ENCODE results near the gene GAPT.

Gene GAPT

DNA sequence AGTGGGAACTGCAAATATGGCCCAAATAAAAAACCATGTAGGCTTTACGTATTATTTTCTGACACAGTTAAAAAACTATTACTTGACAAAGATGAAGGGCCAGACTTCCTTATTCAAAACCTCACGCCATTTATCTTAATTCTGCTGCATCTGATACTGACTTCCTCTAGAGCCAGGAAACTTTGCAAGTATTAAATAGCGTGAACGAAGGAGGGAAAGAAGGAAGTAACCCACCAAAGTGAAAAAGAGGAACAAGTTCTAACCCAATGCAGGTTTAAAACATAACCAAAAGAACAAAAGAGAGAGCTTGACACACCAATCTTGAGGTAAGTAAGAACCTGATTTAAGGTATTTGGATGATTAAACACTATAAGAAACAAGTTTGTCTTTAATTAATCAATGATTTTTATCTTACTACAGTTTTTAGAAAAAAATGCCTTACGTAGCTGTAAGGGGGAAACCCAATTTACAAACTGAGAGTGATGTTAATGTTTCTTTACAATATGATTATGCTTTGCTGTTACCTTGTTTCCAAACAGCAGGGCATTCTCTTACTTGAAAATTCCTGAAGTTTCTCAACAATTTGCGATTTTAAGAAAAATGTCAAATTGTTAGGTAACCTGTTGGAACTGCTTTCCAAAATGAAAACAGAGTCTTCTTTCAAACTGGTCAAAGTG, at the start of gene GAPT:
GAPT (plus strand) TSS at position 220 of the 677 bp plus-strand sequence. CDS start 3,102 bp downstream, outside the sequence.
- DNase-seq = no peak

DNA sequence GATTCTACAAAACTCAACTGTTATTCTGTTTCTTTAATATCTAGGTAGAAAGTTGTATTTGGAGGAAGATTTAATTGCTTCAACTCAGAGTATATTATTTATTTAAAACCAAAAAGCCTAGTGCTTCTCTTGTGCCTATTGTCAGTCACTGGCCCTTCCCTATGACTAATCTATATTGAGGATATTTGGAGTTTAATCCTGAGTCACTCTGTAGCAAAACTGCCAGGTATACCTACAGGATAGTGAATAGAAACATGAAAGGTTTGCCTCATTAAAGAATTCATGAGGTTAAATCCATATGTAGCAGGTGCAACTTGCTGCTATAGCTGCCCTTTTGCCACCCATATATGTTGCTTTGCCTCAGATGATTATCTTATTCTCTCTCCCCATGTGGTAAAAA, 46.4 kb upstream of the GAPT start:
- no peak for DNase-seq

DNA sequence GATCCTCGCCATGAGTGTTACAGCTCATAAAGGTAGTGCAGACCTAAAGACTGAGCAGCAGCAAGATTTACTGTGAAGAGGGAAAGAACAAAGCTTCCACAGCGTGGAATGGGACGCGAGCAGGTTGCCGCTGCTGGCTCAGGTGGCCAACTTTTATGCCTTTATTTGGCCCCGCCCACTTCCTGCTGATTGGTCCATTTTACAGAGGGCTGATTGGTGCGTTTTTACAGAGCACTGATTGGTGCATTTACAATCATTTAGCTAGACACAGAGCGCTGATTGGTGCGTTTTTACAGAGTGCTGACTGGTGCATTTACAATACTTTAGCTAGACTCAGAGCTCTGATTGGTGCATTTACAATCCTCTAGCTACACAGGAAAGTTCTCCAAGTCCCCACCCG, 45.2 kb upstream of the GAPT start:
- no peak for DNase-seq

DNA sequence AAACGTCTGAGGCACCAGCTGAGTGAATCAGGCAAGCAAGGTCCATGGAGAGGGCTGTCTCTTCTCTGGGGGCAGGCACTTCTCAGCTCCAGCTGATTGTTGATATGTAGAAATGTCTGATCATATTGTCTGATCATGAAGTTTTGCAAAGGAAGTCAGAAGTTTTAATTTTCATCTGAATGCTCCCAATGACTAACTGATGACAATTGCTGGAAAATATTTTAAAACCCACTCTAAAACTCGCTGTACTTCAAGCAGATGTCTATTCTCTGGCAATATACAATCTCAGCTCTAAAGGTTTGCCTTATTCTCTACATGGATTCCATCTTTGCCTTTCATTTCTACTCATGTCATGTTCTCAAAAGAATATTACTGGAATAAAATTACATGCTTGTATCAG, 44.0 kb upstream of the GAPT start:
- no peak for DNase-seq

DNA sequence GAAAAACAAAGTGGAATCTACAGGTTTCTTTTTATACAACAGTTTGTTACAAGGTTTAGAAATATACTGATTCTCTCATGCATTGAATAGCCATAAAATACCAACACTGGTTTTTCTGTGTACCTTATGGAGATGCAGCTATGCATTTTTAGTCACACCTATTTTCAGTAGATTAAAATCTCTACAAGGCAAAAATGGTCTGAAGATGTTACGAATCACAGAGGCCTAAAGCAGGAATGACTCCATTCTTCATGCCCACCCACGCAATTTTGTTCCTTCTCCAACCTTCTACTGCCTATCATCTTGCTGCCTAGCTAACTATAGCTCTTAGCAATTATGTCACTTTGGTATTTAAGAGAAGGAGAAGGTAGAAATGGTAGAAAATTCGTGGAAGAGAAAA, 41.2 kb upstream of the GAPT start:
- DNase-seq = no peak

DNA sequence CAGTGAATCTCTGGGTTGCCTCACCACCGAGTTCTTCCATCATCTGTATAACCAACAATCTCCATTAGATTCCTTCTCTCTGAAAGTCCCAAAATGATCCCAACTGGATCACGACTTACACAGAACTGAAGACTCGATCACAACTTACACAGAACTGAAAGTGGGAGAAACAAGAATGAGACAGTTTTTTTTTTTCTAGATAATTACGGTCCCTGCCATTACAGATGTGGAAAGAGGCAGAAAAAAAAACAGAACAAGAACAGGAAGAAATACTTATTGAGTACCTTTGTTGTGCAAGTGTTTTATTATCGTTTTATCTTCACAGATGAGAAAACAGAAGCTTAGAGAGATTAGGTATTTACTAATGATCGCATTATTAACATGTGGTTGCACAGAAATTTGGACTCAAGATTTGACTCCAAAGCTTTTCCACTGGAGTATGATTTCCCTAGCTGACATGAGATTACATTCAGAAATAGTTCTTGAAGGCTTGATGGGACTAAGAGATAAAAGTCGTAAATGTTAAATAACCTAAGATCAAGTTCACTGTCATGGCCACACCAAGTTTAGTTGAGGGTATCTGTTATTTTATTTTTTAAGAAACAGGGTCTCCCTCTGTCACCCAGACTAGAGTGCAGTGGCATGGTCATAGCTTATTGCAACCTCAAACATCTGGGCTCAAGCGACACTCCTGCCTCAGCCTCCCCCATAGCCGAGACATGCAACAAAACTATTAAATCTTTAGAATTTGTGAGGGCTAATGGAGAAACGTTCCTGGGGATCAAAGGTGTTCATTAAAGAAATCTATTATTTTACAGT, 40.2 kb upstream of the GAPT start:
- DNase-seq = no peak

DNA sequence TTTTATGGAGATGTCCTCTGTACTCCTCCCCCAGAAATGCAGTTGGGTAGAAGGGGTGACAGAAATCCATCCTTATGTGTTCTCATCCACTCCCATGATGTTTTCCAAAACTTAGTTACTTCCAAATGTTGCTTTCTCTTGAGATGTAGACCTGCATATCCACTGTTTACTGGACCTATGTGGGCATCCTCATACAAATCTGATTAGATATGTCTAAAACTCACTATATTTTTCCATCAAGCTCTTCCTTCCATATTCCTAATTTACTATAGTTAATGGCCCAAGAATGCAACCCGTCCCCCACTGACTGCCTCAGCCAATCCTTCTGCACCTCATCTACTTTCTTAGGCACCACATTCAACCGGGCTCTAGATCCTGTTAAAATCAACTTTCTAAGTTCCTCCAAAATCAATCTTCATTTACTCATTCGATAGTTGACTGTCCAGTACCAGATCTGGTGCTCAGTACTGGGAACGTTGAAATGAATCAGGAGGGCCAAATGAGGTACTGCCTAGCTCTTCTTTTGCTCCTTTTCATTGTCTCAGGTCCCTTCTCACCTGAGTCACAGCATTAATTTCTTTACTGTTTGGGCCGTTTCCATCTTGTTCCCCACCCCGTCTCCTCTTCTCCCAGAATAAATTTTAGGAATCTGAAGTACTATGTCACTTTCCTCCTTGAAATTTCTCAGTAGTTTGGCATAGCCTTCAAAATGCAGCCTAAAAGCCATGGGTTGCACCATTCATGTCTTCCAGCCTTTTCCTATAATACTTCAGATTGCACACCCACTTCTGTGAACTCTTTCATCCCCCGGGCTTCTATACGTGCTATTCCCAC, 39.3 kb upstream of the GAPT start:
- no peak for DNase-seq

DNA sequence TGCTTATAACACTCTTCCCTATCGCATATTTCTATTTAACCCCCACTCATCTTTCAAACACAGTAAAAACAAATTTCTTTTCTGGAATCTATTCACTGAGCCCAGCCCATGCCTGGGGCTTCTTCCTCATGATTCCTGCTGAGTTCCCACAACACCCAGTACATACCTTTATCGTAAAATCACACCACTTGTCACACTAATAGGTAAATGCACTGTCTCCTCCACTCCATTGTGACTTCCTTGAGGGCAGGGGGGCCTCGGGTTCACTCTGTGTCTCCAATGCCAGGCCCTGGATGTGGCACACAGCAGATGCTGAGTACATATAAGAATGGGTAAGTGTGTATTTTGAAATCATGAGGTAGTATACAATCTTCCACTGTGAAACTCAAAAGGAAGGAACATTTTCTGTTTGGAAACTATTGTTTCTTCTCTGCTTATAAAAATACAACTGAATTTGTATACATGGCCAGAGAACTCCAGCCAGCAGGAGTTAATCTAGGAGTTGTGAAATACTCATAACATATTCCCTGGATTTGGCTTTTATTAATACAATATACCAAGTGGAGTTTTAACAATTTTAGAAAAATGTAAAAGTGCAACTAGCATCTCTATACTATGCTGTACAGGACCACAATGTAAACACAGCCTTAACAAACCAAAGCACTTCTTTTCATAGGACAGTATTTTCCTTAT, 38.5 kb upstream of the GAPT start:
- DNase-seq = no peak

DNA sequence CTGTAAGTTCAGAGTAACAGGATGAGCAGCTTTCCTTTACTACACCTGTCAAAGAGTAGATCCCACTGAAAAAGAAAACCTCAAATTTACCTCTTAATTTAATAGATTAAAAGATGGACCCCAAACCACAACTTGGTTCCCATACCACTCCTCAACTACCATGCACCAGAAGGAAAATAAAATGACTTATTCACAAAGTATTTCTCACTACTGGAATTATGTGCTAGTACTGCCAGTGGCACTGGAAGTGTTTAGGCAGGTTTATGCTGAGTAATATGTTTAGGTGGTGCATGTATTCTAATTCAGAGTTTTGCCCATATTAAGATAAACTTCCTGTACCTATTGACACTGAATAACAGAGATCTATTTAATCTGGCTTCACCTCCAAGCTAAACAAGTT, 37.9 kb upstream of the GAPT start:
- no peak for DNase-seq

DNA sequence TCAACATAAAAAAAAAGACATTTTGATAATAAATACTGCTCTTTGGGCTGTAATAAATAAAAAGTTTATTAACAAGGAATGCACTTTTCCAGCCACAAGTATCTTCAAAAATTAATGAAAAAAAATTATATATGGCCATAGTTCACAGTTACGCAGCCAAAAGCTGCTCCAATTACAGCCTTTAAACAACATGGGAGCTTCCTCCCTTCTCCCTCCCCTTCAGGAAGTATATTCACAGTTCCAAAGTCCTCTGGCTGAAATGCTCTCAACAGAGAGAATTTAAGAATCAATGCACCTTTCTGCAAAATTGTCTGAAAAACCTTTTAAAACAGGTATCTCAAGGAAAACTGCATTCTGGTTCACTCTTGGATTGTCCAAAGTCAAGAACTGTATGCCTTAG, 37.2 kb upstream of the GAPT start:
- DNase-seq = no peak

DNA sequence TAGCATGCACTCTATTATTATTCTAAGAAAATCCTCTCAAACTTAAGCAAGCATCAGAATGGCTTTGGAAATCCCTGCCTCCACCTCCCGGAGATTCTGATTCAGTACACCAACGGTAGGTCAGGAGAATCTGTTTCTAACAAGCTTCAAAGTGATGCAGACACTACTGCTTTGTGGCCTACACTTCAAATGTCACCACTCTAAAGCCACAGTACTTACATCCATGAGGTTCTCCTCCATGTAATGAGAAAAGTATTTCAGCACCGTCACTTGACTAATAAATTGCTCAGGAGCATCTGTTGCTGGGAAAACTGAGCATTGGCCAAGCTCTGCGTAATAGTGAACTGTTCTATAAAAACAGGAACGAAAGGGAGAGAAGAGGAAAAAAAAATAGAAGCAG, 36.2 kb upstream of the GAPT start:
- DNase-seq = no peak

DNA sequence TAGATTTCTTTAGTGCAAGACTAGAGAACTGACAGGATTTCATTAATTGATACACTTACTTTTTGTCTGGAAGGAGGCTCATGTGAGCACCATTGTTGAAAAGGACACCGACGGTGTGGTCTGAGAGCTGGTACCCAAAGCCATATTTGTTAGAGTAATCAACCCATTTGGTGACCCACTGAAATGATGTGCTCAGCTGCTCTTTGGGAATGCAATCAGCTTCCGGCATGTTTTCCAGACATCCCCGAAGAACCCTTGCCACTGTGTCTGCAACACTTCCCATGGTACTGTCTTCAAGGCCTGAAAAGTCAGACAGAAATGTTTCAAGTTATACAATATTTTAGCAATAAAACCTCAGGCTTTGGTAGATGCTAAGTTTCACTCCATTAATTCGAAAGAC, 35.8 kb upstream of the GAPT start:
- DNase-seq = no peak

DNA sequence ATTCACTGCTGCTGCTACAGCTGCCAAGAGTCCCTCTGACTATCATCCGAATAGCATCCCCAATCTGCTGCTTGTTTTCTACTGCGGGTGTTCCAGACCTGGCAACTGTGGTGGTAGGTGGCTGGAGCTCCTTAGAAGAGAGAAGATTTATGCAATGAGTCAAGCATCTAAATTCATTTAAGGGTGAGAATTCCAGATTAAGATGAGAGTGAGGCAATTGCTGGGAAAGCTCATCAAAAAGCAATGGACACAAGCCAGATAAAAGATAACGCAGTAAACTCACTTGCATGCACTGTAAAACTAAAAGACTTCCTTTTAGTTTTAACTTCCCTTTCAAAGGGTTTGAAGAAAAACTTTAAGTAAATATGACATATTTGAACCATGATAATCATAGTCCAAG, 35.2 kb upstream of the GAPT start:
- DNase-seq = no peak

DNA sequence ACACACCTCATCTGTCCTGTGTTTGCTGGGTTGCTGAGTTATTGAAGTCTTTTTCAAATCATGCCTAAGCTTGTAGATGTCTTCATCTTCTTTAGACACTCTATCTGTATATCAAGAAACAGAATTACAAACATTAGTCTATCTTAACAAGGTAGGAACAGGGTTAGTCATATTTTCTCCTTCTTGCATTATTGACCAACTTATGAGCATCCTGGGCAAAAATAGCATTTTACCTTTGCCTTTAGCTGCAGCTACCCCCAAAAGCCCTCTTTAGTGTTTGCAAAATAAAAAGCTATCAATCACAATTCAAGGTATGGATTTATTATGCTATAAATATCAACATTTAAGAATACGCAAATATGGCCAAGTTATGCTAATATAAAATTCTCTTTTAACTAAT, 34.7 kb upstream of the GAPT start:
- no peak for DNase-seq

DNA sequence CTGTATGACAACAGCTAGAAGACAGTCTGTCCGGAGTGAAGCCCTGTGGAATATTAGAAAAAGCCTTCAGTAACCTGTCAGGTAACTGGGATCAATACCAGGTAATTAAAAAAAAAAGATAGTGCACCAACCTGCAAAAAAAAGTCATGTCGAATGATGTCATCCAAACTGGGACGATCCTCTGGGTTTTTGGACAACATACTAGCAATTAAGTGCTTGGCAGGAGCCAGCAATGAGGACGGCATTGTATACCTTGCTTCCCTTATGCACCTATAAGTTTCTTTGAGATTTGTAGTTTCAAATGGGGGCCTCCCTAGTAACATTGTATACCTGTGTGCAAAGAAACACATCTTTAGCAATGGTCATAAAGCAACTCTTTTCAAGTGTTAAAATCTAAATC, 34.2 kb upstream of the GAPT start:
- DNase-seq = no peak

DNA sequence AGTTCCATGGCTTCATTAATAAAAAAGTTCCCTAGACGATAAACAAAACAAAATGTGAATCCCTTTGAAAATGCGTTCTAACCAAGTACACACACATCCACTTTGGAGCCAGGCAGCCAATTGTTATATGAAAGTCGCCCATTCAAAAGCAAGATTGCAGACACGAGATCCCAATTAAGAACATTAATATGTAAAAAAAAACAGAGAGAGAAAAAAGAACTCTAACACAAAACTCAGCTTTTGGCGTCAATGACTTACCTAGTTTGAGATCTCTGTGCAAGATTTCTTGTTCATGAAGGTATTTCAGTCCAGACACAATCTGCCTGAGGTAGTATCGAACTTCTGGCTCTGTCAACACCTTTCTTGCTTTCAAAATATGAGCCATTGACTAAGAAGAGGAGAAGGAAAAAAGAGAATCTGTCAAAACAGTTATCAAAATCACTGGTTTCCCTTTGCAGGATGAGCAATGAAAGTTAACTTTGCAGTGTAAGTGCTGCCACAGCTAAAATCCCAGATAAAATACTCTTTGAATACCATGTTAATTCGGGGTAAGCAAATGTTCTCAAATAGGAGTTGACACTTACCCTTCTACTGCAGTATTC, 33.0 kb upstream of the GAPT start:
- no peak for DNase-seq

DNA sequence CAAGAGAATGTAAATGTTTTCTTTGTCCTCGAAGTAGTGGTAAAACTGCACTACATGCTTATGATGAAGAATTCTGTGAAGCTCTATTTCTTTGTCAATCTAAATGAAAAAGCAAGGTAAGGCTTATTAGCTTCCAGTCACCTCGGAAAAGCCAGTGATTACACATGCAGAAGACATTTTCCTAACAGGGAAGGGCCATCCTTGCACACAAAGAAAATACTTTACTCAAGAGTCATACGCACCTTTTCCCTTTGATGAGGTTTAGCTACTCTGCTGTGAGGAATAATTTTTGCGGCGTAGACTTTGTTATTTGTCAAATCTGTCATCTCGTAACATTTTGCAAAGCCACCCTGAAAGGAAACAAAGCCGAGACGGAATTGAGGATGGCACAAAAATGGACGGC, 32.5 kb upstream of the GAPT start:
- DNase-seq = no peak

DNA sequence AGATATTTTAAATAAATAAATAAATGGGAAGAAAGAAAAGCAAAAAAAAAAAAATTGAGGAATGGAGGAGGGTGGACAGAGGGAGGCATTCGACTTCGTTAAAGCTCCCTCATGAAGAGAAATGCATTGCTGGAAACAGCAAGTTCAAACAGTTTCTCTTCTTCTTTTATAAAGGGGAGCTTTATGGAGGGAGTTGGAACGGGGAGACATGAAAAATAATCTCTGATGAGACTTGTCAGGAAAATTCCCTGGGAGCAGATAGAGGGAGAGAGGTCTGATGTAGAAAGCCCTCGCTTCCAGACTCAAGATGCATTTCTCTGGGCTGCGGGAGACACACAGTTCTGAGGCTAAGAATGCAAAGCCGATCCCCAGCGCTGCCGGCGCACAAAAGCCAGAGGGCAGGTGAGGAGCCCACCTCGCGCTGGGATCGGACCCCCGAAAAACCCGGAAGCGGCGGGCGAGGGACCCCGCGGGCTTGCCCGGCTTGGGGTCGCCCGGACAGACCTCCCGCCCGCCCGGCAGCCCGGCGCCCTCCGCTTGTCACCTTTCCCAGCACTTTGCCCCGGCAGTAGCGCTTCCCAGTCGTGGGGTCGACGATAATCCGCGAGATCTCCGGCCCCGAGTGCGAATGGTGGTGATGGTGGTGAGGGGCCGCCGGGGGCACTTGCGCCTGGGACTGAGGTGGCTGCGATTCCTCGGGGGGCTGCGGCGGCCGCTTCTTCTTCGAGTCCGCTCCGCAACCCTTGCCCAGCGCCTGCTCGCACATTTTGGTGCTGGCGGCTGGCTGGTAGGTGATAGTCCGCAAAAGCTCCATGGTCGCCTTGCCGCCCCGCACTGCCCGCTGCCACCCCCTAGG, 31.9 kb upstream of the GAPT start:
- DNase-seq = peak; percentile 15 to 18

DNA sequence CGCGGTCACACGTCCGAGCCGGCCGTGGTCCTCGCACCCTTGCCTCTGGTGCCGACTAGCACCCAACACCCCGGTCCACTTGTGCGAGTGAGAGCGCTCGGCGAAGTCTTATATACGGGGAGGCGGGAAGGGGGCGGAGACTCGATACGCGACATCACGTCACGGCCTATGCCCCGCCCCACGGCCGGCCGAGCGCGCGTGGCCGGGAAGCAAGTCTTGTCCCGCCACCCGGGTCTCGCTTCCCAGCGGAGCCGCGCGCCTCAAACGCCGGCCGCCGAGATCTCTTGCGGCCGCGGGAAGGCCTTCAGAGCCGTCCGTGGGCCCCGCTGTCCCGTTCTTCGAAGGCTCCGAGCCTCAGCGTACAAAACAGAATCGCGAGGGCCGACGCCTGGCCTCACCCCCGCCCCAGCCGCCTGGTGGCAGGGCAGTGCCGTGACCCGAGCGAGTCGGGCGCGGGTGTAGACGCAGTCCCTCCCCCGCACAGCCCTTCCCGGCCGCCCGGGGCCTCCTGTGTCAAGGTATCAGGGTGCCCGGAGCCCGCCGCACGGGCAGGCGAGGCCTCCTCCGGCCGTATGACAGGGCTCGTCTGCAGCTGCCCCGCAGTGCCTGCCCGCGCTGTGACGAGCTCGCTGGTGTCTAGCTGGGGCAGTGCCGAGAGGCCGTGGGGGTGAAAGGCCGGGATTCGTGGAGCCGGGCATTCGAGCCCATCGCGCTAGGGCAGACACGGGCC, 31.1 kb upstream of the GAPT start, which contains the start of gene PLK2:
PLK2 (minus strand) TSS at position 85 of the 730 bp plus-strand sequence. CDS start 127 bp downstream, outside the sequence.
- DNase-seq = peak; percentile 83 to 87

DNA sequence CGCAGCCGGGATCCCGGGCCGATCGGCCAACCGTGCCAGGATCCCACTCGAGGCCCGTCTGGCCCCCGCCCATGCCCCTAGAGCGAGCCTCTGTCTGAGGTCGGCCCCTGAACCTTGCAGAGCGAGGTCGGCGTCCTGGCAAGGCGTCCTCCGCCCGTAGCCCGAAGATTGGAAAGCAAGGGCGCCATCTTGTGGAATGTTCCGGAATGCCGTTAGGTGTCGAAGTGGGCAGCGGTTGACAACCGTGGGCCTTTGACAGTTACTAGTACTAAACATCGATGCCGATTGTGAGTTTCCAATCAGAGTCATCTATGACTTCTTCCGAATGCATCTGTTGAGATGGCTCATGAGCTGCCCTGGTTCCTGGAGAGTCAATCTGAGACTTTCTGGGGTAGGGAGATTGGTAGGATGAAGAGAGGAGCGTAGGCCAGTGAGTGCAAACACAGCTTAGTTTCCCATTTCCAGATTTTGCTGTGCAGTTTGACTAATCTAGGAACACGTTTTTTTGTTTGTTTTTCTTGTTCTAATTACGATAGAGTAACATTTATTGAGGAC, 30.4 kb upstream of the GAPT start:
- DNase-seq = peak; percentile 94
